ENCODE measurements around the gene PHLDA2.

PHLDA2 gene, protein sequence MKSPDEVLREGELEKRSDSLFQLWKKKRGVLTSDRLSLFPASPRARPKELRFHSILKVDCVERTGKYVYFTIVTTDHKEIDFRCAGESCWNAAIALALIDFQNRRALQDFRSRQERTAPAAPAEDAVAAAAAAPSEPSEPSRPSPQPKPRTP

DNA sequence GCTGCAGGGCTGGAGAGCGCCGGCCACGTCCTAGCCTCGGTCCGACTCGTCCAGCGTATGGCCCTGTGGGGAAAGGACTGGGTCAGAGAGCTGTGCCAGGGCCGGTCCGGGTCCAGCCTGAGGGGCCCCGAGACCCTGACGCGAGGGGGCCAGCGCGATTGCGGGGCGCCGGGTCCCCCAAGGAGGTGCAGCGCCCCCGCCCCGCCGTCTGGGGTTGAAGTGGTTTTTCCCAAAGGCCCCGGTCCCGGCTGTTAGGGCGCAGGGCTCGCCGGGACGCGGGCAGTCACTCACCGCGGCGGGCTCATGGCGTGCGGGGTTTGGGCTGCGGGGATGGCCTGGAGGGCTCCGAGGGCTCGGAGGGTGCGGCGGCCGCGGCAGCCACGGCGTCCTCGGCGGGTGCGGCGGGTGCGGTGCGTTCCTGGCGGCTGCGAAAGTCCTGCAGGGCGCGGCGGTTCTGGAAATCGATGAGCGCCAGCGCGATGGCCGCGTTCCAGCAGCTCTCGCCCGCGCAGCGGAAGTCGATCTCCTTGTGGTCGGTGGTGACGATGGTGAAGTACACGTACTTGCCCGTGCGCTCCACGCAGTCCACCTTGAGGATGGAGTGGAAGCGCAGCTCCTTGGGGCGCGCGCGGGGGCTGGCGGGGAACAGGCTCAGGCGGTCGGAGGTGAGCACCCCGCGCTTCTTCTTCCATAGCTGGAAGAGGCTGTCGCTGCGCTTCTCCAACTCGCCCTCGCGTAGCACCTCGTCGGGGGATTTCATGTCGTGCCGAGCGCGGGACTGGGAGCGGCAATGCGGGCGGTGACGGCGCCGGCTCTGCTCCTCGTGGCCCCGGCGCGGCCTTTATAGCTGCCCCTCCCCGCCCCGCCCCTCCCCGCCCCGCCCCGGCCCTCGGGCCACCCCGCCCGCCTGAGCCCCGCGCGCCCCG lies at the start of gene PHLDA2:
PHLDA2 (minus strand) TSS at position 816 of the 926 bp plus-strand sequence; CDS start at position 760, 56 bp downstream.
- peak; percentile 79 for DNase-seq (ENCODE audit: low read depth)

DNA sequence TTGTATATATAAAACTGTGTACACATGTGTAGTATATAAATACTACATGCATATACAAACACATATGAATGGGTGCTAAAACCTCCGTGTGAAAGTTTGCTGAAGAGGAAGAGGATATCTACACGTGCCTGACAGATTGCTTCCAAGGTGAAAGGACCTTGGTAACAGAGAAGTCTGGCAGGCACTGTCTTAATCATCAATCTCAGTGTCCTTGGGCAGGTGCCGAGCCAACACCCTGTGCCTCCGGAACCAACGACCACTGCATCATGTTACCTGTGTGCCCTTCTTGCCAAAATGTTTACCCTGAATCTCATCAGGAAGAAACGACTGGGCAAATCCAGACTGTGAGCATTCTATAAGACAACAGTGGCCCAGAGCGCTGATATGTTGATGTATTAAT lies 47.9 kb upstream of the PHLDA2 start:
- no peak for DNase-seq (ENCODE audit: low read depth)

DNA sequence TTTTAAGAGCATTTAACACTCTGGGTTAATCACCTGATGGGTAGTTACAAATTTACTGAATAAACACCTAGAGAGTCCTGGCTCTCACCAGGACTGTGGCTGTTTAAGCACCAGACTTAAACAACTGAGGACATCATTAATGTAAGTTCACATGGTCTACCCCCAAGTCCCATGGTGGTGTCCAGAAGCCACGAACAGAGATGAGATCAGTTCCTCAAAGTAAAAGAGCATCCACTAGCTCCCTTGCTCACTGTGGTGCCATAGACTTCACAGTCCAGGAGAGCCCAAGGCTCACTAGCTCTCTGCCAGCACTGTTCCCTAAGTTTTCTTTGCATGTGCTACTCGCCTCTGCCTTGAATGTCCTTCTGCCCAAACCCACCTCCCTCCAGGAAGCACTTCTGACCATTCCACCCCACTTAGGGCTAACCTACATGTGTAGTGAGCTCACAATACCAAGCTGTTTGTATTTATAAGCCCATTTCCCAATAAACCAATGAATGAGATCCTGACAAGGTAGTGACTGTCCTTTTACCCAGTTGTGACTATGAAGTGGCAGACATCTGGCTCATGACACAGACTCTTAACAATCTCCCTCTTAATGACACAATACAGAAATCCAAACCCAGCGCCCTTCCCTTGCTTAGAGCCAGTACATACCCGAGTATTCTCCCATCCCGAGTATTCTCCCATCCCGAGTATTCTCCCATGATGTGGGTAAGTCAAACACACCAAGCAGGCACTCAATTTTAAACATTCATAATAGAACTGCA lies 47.3 kb upstream of the PHLDA2 start:
- no peak for DNase-seq (ENCODE audit: low read depth)

DNA sequence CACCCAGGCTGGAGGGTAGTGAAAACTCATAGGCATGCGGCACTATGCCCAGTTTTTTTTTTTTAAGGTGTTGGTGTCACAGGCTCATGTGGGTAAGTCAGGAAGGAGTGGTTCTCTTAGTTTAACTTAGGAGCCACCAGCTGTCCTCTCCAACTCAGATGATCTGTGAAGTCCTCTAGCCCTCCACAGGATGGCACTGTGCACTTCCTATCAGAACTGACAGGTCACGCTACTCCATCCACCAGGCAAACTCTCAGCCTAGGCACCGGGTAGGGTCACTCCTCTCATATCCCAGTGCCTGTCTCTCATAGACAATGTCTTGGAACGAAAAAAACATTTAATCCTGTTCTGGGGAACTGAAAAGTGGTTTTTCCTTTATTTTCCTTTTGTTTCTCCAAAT lies 46.4 kb upstream of the PHLDA2 start:
- DNase-seq (ENCODE audit: low read depth) = peak; percentile 54

DNA sequence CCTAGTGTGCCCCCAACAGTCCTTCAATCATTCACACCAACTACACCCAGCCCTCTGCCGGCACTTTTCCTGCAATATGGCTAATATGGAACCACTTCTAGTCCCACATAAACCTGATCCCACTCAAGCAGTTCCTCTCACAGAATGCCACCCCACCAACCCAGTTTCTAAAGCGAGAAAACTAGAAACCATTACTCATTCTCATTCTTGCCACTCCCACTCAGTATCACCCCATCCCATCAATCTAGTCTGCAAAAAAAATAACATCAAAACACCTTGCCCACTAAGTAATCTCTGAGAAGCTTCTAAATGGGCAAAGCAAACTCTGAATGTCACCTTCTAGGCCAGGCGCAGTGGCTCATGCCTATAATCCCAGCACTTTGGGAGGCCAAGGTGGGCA lies 45.1 kb upstream of the PHLDA2 start:
- no peak for DNase-seq (ENCODE audit: low read depth)

DNA sequence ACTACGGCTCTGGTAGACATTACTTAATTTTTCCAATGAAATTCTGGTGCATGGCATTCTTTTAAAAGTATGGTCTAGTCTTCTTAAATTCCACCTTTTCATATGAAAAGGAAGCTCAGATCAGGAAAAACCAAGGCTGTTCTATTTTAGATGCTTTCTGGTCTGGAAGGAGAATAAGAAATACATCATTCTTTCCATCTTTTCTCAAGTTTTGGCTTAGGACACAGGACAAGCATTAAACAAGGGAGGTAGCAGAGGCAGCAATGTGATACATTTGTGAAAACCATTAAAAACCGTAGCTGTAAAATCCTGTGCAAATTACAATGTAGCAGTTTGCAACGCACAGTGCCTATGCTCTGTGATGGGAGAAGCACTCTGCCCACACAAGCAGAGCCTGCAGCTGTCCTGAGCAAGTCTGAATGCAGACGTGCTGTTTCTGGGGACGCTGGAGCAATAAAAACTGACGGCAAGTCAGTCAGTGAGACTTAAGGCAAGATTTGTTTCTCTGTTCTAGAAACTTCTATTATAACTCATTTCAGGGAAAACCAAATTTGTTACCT lies 39.2 kb upstream of the PHLDA2 start:
- no peak for DNase-seq (ENCODE audit: low read depth)

DNA sequence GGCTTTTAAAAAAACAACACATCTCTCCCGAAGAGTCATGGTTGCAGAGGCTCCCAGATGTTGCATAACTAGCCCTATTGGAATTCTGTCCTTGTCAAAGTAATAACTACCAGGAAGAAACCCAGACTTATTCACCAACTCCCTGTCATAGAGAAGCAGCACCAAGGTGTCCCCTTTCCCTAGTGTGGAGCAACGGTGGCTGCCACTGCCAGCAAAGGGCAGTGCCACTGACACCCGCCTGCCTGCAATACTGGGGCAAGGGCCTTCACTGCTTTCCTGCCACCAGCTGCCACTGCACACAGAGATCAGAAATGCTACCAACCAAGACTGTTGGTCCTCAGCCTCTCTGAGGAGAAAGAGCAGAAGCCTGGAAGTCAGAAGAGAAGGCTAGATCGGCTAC lies 35.6 kb upstream of the PHLDA2 start:
- no peak for DNase-seq (ENCODE audit: low read depth)

DNA sequence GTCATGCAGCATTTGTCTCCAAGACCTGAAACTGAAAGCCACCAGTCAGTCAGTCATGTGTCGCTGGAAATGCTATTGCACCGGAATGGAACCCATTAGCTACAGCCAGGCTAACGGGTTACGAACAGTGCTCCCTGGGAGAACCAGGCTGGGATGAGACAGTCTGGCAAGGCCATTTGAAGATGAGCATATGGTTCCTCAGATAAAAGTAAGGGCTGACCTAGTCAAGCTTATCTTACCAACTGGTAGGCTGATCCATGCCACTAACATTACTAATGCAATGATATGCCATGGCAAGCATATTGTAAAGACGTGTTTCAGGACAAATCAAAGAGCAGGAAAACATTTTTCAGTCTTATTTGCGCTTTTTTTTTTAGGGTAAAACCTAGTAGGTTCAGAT lies 34.5 kb upstream of the PHLDA2 start:
- DNase-seq (ENCODE audit: low read depth) = no peak

DNA sequence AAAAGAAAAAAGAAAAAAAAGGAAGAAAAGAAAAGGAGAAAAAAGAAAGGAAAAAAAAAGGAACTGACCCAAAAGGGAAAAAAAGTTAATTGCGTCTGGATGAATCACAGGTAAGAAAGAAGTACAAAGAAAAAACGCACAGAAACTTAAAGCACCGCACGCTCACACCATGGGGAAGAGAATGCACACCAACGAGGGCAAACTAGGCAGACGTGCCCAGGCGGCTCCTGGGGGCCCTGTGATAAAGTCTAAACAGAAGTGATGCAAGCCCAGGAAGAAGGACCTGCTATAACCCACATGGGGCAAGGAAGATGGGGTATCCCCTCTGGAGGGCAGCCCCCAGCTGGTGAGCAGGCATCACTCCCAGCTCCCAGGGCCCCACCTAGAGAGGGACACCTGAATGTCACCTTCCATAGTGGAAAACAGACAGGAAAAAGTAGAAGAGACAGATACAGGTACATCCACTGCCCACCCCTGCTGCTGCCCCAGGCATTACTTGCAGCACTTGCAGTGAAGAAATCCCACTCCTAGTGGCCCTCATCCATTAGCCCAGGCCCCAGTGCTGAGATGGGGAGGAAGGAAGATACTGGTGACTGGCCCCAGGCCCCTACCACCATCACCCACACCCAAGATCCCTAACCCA lies 34.0 kb upstream of the PHLDA2 start:
- DNase-seq (ENCODE audit: low read depth) = no peak

DNA sequence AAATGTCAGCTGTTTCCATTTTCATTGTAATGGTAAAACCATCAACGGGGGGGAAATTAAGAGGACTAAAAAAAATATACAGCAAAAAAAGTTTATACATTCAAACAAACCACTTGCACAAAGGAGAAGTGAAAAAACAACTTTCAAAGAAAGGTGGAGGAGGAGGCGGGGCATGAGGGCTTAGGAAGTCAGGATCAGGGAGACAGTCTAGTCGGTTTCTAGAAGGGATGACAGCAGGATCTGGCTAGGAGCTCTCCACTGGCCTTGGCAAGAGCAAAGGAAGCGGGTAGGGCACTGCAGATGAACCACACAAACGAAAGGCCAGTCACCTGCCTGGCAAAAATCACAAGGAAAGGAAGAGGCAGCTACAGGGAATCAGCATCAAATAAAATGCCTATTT lies 31.9 kb upstream of the PHLDA2 start:
- no peak for DNase-seq (ENCODE audit: low read depth)

DNA sequence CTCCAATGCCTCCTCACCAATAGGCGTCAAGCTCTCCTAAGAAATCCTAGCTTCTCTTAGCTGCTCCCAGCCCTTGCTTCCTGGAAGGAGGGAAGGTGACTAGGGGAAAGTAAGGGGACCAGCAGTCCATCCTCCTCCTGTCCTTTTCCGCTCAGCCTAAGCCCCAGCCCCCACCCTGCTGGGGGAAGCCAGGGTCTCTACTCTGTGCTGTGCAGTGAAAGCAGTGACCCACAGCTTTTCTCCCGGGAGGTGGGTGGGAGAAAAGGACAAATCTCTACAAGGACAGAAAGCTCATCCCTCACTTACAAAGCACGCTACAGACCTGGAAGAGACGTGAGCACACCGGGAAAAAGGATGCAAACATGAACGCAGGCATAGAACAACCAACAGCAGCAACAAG lies 30.9 kb upstream of the PHLDA2 start:
- DNase-seq (ENCODE audit: low read depth) = no peak

DNA sequence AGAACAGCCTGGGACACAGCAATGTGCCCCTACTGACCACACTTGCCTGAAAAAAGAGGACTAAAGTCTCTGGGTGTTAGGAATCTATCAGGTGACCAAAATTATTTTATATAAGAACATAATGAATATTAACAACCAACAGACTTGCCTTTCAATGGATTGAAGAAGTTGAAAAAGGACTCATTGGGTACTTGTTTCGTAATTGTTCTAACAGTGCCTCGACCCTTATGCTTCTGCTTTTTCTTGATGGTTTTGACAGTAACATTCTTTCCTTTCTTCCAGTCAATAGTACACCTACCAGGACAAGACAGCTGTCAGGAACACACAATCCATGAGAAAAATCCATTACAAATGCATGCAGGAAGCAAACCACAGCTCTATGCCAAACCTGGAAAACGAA lies 29.0 kb upstream of the PHLDA2 start:
- no peak for DNase-seq (ENCODE audit: low read depth)

DNA sequence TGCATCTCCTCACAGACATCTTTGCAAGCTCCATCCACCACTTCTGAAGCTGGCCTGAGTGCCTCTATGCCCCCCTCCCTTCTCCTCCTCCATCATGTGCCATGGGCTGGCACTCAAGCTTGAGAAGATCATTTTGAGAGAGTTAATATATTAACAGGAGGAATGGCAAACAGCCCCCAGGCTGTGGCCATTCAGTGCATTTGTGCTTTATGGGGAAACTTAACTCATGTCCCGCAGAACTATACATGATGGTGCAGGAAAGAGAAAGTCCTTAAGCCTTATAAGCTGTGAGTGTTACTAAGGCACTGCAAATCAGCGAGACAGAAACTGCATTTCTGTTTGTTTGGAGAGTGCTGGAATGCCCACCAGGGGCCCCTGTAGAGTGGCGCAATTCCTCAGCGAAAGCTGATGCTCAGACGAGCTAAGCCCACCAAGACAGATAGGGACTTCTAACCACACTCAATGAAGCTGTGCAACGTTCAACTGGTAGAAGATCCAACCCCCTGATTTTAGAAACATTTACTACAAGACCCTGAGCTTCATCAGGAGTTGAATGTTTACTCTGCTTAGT lies 26.8 kb upstream of the PHLDA2 start:
- DNase-seq (ENCODE audit: low read depth) = no peak

DNA sequence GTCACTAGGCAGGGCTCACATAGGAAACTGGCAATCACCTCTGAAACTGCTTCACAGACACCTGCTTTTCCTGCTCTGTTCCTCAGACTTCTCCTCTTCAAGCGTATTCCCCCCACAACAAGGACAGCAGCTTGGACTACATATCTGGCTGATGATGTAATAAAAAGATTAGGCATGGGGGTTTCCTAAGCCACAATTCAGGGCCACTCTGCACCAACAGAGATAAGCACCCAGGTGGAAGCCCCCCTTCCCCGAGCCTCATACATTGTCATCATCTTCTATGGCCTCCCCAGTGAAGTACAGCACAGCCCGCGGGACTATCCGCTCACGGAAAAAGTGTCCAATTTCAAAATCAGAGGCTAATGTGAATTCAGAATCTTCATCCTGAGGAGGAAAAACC lies 25.0 kb upstream of the PHLDA2 start:
- no peak for DNase-seq (ENCODE audit: low read depth)

DNA sequence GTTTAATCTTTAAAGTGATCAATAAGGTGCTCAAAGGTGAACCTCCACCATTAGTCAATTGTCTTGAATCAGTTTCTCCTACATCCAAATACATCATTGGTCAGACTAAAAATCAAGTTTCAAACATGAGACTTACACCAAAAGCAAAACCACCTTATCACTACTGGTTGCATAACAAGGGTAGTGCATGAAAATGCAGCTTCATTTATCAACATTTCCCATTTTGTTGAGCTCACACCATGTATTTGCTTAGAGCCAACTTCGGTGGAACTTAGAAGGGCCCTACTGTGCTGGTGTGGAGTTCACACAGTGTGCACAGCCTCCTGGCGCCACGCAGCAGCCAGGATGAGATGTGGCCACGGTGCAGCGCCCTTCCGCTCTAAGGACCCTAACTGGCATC lies 23.1 kb upstream of the PHLDA2 start:
- DNase-seq (ENCODE audit: low read depth) = no peak

DNA sequence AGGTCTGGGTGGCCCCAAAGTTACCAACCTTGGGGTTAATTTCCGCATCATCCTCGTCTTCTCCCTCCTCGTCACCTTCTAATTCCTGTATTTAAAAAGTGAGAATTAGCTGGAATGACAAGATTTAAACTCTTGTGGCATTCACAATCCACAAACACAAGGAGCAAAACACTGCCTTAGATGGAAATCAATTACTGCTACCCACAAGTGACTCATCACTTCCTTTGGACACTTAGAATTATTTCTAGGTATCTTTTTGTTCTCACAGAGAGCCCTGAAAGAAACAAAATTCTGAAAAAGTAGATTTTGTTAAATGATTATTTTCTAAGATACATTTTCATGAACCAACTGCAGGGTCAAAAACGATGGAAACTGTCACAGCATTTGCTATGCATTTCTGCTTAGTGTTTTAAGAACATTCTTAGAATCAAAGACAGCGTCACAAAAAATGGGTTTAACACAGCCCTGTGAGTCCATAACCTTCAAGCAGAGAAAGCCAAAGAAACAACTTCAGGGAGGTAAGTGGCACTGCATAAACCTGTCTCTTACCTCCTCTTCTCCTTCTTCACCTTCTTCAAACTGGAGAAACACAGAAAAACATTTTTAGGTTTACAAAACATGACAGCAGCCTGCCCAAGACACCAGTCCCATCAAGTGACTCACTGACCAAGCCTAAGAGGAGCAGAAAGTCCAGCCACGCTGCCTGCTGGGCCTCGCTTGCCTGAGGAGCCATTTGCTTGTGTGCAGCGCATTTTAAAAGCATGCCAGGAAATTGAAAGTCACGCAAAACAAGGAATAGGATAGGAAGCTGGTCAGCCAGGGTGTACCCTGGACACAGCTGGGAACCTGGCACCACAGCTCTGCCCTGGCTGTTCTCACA lies 22.3 kb upstream of the PHLDA2 start:
- DNase-seq (ENCODE audit: low read depth) = peak; percentile 92

DNA sequence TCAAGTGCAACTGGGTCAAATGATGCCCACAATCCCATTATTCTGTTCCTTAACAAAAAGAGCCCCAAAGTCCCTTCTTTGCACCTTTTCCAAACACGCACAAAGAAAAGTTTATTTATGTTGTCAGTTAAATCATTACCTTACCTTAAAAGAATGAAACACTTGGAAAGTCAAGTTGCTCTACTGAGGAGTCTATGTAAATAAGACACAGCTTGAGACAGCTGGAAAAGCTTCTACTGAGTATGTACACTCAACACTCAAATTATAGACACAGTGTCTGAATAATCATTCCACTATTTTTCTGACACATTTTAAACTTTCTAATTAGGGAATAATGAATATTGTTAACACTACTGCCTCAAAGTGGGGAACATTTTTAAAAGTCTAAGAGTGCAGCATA lies 21.6 kb upstream of the PHLDA2 start:
- DNase-seq (ENCODE audit: low read depth) = peak; percentile 29

DNA sequence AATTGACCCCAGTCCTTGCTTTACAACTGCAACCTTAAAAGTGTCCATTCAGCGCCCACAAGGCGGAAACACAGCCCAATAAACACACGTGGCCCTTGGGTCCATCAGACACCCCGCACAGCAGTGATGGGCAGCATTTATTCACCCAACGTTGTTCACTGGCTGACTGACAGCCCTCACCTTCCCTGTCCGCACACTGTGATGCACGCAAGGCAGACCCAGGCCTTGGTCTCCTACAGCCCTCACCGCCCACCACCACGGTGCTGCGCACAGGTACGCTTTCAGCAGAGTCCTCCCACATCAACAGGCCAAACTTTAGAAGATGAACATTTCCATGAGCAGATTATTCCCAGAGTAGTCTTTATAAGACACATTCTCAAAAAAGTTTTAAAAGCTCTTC lies 20.7 kb upstream of the PHLDA2 start:
- DNase-seq (ENCODE audit: low read depth) = no peak

DNA sequence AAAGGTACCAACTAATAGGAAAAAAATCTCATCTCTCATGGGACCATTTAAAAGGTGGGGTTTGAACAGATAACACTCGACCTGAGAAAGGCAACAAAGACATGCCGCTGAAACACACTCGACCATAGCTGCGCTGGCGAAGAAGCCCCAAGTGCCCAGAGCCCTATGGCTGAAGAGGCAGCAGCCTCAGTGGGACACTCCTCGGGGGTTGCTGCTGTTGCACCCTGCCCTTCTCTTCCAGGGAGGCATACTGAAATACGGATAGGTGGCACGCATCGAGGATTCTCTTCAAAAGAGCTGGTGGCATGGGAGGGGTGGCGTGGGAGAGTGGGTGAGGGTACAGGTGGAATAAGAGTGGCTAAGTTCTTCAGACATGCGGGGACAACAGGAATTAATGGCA lies 18.5 kb upstream of the PHLDA2 start:
- DNase-seq (ENCODE audit: low read depth) = no peak

DNA sequence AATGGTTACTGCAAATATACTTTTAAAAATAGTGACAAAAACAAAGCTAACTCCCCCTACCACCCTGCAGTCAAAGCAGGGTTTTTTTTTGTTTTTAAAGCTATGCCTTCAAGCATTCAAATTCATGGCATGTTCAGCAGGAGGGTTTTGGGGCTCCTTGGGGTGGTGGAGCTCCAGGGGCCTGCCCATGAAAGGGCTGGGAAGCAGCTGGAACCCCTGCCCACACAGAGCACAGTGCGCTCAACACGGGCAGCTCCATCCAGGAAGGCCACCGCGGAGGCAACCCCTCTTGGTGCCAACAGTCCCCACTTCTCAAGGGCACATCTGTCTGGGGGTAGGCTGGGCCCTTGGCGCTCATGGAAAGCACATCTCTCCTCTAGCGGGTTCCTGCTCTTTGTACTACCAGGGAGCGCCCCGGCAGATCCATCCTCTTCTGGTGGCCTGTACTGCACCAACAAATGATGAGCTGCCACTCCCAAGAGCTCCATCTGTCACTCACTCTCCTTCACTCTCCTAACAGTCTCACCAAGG lies 16.6 kb upstream of the PHLDA2 start:
- no peak for DNase-seq (ENCODE audit: low read depth)
